SK-N-MC (cell line): Measurements from ENCODE around the gene ZNF326.
A peak's percentile ranks its signal among the peaks of the same experiment; 100 is the strongest.
"Not testable (repeated sequence)": the region's sequence is repeated elsewhere in the genome, so short reads cannot be mapped to it uniquely, and the experiment has no call there.

Experiments
- DNase-seq: peaks from one replicate; pipeline ENCODE4 v3.0.0-alpha.2; 2011; ENCODE audit warnings: low read depth, low spot score
- H3K27ac ChIP-seq: fragments of 200-600 bp; sonication (generic); 2 replicates; pipeline ENCODE4 v1.5.1; 2016; ENCODE audit warnings: mixed run types
- H3K36me3 ChIP-seq: fragments of 200-600 bp; sonication (generic); 2 replicates; pipeline ENCODE4 v1.6.1; 2017; ENCODE audit warnings: antibody characterized with exemption, low read length, mixed read lengths; ENCODE audit not compliant: insufficient read depth
- H3K4me3 ChIP-seq: fragments of 200-600 bp; sonication (generic); 2 replicates; pipeline ENCODE4 v1.5.1; 2016
- H3K9ac ChIP-seq: fragments of 200-600 bp; sonication (generic); 2 replicates; pipeline ENCODE4 v1.8.0; 2017; ENCODE audit warnings: mixed run types, mixed read lengths; ENCODE audit not compliant: insufficient read length
- H3K9me3 ChIP-seq: fragments of 200-600 bp; sonication (generic); 2 replicates; pipeline ENCODE4 v1.6.1; 2017; ENCODE audit warnings: low read depth, mild to moderate bottlenecking, antibody characterized with exemption, low read length, moderate library complexity, mixed read lengths
- EZH2 ChIP-seq: fragments of 200-600 bp; sonication (generic); IDR thresholded peaks from one replicate; pipeline ENCODE4 v1.6.1; 2017; ENCODE audit warnings: antibody characterized with exemption
- FOXP2 ChIP-seq: optimal IDR thresholded peaks from 2 replicates; pipeline ENCODE3; 2011; ENCODE audit warnings: mild to moderate bottlenecking, moderate library complexity; ENCODE audit not compliant: insufficient read depth; ENCODE audit errors: extremely low read length, control extremely low read depth
- POLR2AphosphoS5 ChIP-seq: IDR thresholded peaks from 2 replicates; pipeline ENCODE4 v1.6.1; 2012; ENCODE audit warnings: mild to moderate bottlenecking, low read depth, low read length, borderline replicate concordance

The ZNF326 gene

GRCh38 chr1:89989099-89989498 lies 5.8 kb upstream of the ZNF326 start:
- Histone ChIP-seq H3K9ac (no peak overlapping the region), H3K4me3 (no peak overlapping the region), H3K36me3 (no peaks in the 10 kb centered on the region), H3K9me3 (no peaks in the 10 kb centered on the region), H3K27ac (no peak overlapping the region)
- TF ChIP-seq FOXP2 (no peak), EZH2 (no peak), POLR2AphosphoS5 (no peak)
- DNase-seq, result no peak

- no peaks in the 10 kb centered on the region for H3K9me3 ChIP-seq
- H3K4me3 ChIP-seq, result no peak overlapping the region
- no peak overlapping the region for H3K27ac ChIP-seq
- no peaks in the 10 kb centered on the region for H3K36me3 ChIP-seq
- no peak overlapping the region for H3K9ac ChIP-seq
- DNase-seq, result no peak
- no peak for TF ChIP-seq FOXP2
- TF ChIP-seq EZH2, result no peak
- no peak for TF ChIP-seq POLR2AphosphoS5
Measured at GRCh38 chr1:89989799-89990198, 5.1 kb upstream of the ZNF326 start.

- Histone ChIP-seq H3K4me3 (no peak overlapping the region), H3K36me3 (no peaks in the 10 kb centered on the region; the same call in 1 of the 2 replicates), H3K9me3 (no peaks in the 10 kb centered on the region), H3K9ac (no peak overlapping the region), H3K27ac (no peak overlapping the region)
- no peak for DNase-seq
- TF ChIP-seq FOXP2, result no peak
Measured at GRCh38 chr1:89990976-89991831, 3.7 kb upstream of the ZNF326 start.

- no peak overlapping the region for H3K4me3 ChIP-seq
- no peak for DNase-seq
- H3K9ac ChIP-seq, result no peak overlapping the region
- H3K9me3 ChIP-seq, result no peaks in the 10 kb centered on the region
- no peak overlapping the region for H3K27ac ChIP-seq
- TF ChIP-seq FOXP2 (no peak), POLR2AphosphoS5 (no peak), EZH2 (no peak)
- peaks cover 10% of the 10 kb centered on the region for H3K36me3 ChIP-seq
Measured at GRCh38 chr1:89993541-89993940, 1.4 kb upstream of the ZNF326 start.

GRCh38 chr1:89994231-89994804 lies 592 bp upstream of the ZNF326 start:
- no peak for TF ChIP-seq POLR2AphosphoS5
- TF ChIP-seq FOXP2, result no peak
- no peak for TF ChIP-seq EZH2
- Histone ChIP-seq H3K9ac (peak overlapping the region; percentile 98), H3K27ac (peak overlapping the region; percentile 74; the same call in 1 of the 2 replicates), H3K9me3 (no peaks in the 10 kb centered on the region), H3K4me3 (peak overlapping the region; percentile 94), H3K36me3 (peaks cover 18% of the 10 kb centered on the region)
- no peak for DNase-seq

GRCh38 chr1:89995598-89996449 lies 914 bp downstream of the ZNF326 start:
- DNase-seq, result no peak
- Histone ChIP-seq H3K9ac (peak overlapping the region; percentile 98), H3K27ac (peak overlapping the region; percentile 74), H3K4me3 (peak overlapping the region; percentile 94), H3K9me3 (no peaks in the 10 kb centered on the region), H3K36me3 (peaks cover 33% of the 10 kb centered on the region)
- no peak for TF ChIP-seq FOXP2
- no peak for TF ChIP-seq POLR2AphosphoS5
- no peak for TF ChIP-seq EZH2

GRCh38 chr1:89996450-89997110 lies 1.7 kb downstream of the ZNF326 start:
- Histone ChIP-seq H3K9me3 (no peaks in the 10 kb centered on the region), H3K27ac (no peak overlapping the region), H3K9ac (peak overlapping the region; percentile 98), H3K4me3 (peak overlapping the region; percentile 94), H3K36me3 (peaks cover 39% of the 10 kb centered on the region)
- TF ChIP-seq POLR2AphosphoS5 (no peak), EZH2 (no peak), FOXP2 (no peak)
- DNase-seq, result no peak

GRCh38 chr1:89997152-89997551 lies 2.2 kb downstream of the ZNF326 start:
- H3K27ac ChIP-seq, H3K9me3 ChIP-seq, DNase-seq: not testable (repeated sequence)
- peak overlapping the region; percentile 94 for H3K4me3 ChIP-seq
- peaks cover 39% of the 10 kb centered on the region for H3K36me3 ChIP-seq
- peak overlapping the region; percentile 98 for H3K9ac ChIP-seq
